Inflammatory macrophage (primary cell): ENCODE data around the gene AASDH.
"Not testable (repeated sequence)": the region's sequence is repeated elsewhere in the genome, so short reads cannot be mapped to it uniquely, and the experiment has no call there.

Experiments
- DNase-seq, 2 donors: peaks; one replicate each; pipeline ENCODE4 v3.0.0-alpha.2; 2020 to 2022

Gene AASDH

GRCh38 chr4:56400560-56400959 is 13.3 kb upstream of the AASDH start:
- no peak for DNase-seq

- DNase-seq: no peak
Measured at GRCh38 chr4:56391270-56391669, 4.0 kb upstream of the AASDH start.

GRCh38 chr4:56389558-56389957 is 2.3 kb upstream of the AASDH start:
- DNase-seq: no peak

- DNase-seq: no peak
Measured at GRCh38 chr4:56388306-56388705, 1.0 kb upstream of the AASDH start.

- DNase-seq: no peak
Measured at GRCh38 chr4:56386091-56386490, 1.2 kb downstream of the AASDH start.

- DNase-seq: no peak
Measured at GRCh38 chr4:56375458-56375857, 11.8 kb downstream of the AASDH start.

GRCh38 chr4:56374956-56375355 is 12.3 kb downstream of the AASDH start:
- no peak for DNase-seq

- DNase-seq: no peak
Measured at GRCh38 chr4:56372774-56373173, 14.5 kb downstream of the AASDH start.

- DNase-seq: no peak
Measured at GRCh38 chr4:56371426-56372220, 15.7 kb downstream of the AASDH start.

- DNase-seq: no peak
Measured at GRCh38 chr4:56370377-56370776, 16.9 kb downstream of the AASDH start.

- not testable (repeated sequence) for DNase-seq
Measured at GRCh38 chr4:56362981-56363380, 24.3 kb downstream of the AASDH start.

- DNase-seq: no peak
Measured at GRCh38 chr4:56360071-56360470, 27.2 kb downstream of the AASDH start.

GRCh38 chr4:56356650-56357049 is 30.6 kb downstream of the AASDH start:
- no peak for DNase-seq

- DNase-seq: no peak
Measured at GRCh38 chr4:56348576-56348975, 38.7 kb downstream of the AASDH start.

- no peak for DNase-seq
Measured at GRCh38 chr4:56345458-56345857, 41.8 kb downstream of the AASDH start.

- no peak for DNase-seq
Measured at GRCh38 chr4:56342746-56343145, 44.5 kb downstream of the AASDH start.

- DNase-seq: no peak
Measured at GRCh38 chr4:56330691-56331090, 56.6 kb downstream of the AASDH start.

- no peak for DNase-seq
Measured at GRCh38 chr4:56326363-56326762, 60.9 kb downstream of the AASDH start.

GRCh38 chr4:56324011-56324610 is 63.2 kb downstream of the AASDH start:
- no peak for DNase-seq

- no peak for DNase-seq
Measured at GRCh38 chr4:56323327-56323726, 64.0 kb downstream of the AASDH start.

- no peak for DNase-seq
Measured at GRCh38 chr4:56321251-56321650, 66.0 kb downstream of the AASDH start.

- no peak for DNase-seq
Measured at GRCh38 chr4:56320293-56320692, 67.0 kb downstream of the AASDH start.

GRCh38 chr4:56318555-56318954 is 68.7 kb downstream of the AASDH start:
- no peak for DNase-seq

GRCh38 chr4:56317749-56318148 is 69.5 kb downstream of the AASDH start:
- no peak for DNase-seq
